ENCODE data around the gene DISP3. TPM values are rescaled to one million over a fixed set of nuclear protein-coding genes. Genes with fewer than 3 reads are reported as not detected.

Gene DISP3
- total and polyA plus RNA-seq, 12 donors = 0.04 to 2.8 (median 0.41) TPM; not detected in 1

GRCh38 chr1:11525151-11525505, 46.2 kb downstream of the DISP3 start:
- intact Hi-C loops (cut with DNase I) = no loop called here
- H3K27me3 ChIP-seq = no peaks in the 10 kb centered on the region
- H3K9me3 ChIP-seq (replicated peaks in 1 of 3) = no peaks in the 10 kb centered on the region
- H3K4me3 ChIP-seq = no peak overlapping the region
- WGBS, 4 donors = 35 to 78% (median 76%) methylated on average over 4 to 8 of the region's 8 CpGs
- H3K36me3 ChIP-seq (replicated peaks in 1 of 2) = no peaks in the 10 kb centered on the region
- no peak overlapping the region for H3K27ac ChIP-seq
- H3K4me1 ChIP-seq (replicated peaks in 1 of 2) = no peaks in the 10 kb centered on the region
- TF ChIP-seq POLR2A (IDR thresholded peaks at IDR 0.05) = no peak
- TF ChIP-seq, protein P1, sequence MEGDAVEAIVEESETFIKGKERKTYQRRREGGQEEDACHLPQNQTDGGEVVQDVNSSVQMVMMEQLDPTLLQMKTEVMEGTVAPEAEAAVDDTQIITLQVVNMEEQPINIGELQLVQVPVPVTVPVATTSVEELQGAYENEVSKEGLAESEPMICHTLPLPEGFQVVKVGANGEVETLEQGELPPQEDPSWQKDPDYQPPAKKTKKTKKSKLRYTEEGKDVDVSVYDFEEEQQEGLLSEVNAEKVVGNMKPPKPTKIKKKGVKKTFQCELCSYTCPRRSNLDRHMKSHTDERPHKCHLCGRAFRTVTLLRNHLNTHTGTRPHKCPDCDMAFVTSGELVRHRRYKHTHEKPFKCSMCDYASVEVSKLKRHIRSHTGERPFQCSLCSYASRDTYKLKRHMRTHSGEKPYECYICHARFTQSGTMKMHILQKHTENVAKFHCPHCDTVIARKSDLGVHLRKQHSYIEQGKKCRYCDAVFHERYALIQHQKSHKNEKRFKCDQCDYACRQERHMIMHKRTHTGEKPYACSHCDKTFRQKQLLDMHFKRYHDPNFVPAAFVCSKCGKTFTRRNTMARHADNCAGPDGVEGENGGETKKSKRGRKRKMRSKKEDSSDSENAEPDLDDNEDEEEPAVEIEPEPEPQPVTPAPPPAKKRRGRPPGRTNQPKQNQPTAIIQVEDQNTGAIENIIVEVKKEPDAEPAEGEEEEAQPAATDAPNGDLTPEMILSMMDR (IDR thresholded peaks at IDR 0.05) = no peak
- DNase-seq = no peak

GRCh38 chr1:11525516-11525915, 46.6 kb downstream of the DISP3 start:
- 85 to 93% (median 88%) methylated on average over 6 to 7 of the region's 7 CpGs for WGBS, 4 donors
- H3K36me3 ChIP-seq (replicated peaks in 1 of 2) = no peaks in the 10 kb centered on the region
- intact Hi-C loops (cut with DNase I) = no loop called here
- H3K9me3 ChIP-seq (replicated peaks in 1 of 3) = no peaks in the 10 kb centered on the region
- H3K4me1 ChIP-seq (replicated peaks in 1 of 2) = no peaks in the 10 kb centered on the region
- TF ChIP-seq, protein P1 (IDR thresholded peaks at IDR 0.05) = no peak
- TF ChIP-seq POLR2A (IDR thresholded peaks at IDR 0.05) = no peak
- no peak overlapping the region for H3K27ac ChIP-seq
- no peak overlapping the region for H3K4me3 ChIP-seq
- no peak for DNase-seq
- H3K27me3 ChIP-seq = no peaks in the 10 kb centered on the region

DNA sequence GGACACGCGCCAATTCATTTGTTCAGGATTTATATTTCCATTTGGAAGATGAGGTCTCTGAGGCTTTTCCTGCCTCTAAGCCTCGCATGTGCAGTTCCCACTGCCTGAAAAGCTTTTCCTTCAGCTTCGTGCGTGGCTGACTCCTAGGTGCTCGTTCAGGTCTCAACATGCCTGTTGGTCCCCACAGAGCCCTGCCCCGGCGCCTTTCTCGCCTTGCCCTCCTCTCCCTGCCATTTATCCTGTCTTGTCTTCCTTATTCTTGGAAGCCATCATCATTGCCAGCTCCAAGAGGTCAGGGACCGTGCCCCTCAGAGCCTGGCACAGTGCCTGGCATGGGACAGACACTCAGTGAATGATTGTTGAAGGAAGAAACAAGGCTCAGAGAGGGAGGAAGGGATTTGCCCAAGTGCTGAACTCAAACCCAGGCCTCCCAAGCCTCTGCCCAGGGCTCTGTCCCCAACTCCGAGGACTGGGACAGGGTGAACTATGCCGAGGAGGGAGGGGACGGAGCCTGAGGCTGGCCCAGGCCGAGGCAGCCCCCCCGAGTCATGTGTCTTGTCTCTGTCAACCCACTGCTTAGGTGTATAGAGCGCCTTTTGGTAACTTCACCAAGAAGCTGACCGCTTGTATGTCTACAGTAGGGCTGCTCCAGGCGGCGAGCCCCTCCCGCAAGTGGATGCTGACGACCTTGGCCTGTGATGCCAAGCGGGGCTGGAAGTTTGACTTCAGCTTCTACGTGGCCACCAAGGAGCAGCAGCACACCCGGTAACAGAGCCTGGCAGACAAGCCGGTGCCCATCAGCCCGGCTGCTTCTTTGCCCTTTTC, 47.3 kb downstream of the DISP3 start:
- Histone ChIP-seq H3K4me1 (replicated peaks in 1 of 2) (no peaks in the 10 kb centered on the region), H3K36me3 (replicated peaks in 1 of 2) (no peaks in the 10 kb centered on the region), H3K27me3 (no peaks in the 10 kb centered on the region), H3K9me3 (replicated peaks in 1 of 3) (no peaks in the 10 kb centered on the region), H3K4me3 (no peak overlapping the region), H3K27ac (no peak overlapping the region)
- 78 to 81% (median 80%) methylated on average over 22 to 26 of the region's 26 CpGs for WGBS, 4 donors
- TF ChIP-seq, protein P1 (IDR thresholded peaks at IDR 0.05) = no peak
- TF ChIP-seq POLR2A (IDR thresholded peaks at IDR 0.05) = no peak
- intact Hi-C loops (cut with DNase I) = no loop called here
- DNase-seq = no peak

GRCh38 chr1:11527541-11528452, 48.8 kb downstream of the DISP3 start:
- Histone ChIP-seq H3K27ac (no peak overlapping the region), H3K27me3 (no peaks in the 10 kb centered on the region), H3K36me3 (replicated peaks in 1 of 2) (no peaks in the 10 kb centered on the region), H3K4me1 (replicated peaks in 1 of 2) (no peaks in the 10 kb centered on the region), H3K9me3 (replicated peaks in 1 of 3) (no peaks in the 10 kb centered on the region), H3K4me3 (no peak overlapping the region)
- DNase-seq = no peak
- TF ChIP-seq, protein P1 (IDR thresholded peaks at IDR 0.05) = no peak
- no peak for TF ChIP-seq POLR2A (IDR thresholded peaks at IDR 0.05)
- intact Hi-C loops (cut with DNase I) = no loop called here
- WGBS, 4 donors = 86 to 93% (median 91%) methylated on average over 13 of the region's 13 CpGs
